Aorta (tissue), 5 donors: Measurements from ENCODE around the gene TEX2. TPM values are rescaled to one million over a fixed set of nuclear protein-coding genes. Genes with fewer than 3 reads are reported as not detected.

Source experiments
- ATAC-seq: fragments of 200-7000 bp; cut with Tn5 transposase; one replicate; pipeline ENCODE4 v1.9.1; 2022; ENCODE audit warnings: moderate library complexity; ENCODE audit not compliant: low FRiP score
- DNase-seq, 2 donors: peaks; one replicate each; pipeline ENCODE4 v3.0.0-alpha.2; 2020
- H3K27ac ChIP-seq, 2 donors: one replicate each; pipeline ENCODE4 v1.5.1; 2013; ENCODE audit warnings: low read length in 2 of 2, mild to moderate bottlenecking in 2 of 2, moderate library complexity in 2 of 2, control low read depth in 1 of 2, inconsistent platforms in 1 of 2, low read depth in 1 of 2
- H3K27me3 ChIP-seq, 2 donors: one replicate each; pipeline ENCODE4 v1.6.1; 2013; ENCODE audit warnings: control low read depth in 1 of 2, low read length in 1 of 2, mild to moderate bottlenecking in 1 of 2, moderate library complexity in 1 of 2; ENCODE audit not compliant: insufficient read depth in 2 of 2, control insufficient read depth in 1 of 2
- H3K36me3 ChIP-seq, 2 donors: one replicate each; pipeline ENCODE4 v1.6.1; 2013; ENCODE audit warnings: control low read depth in 1 of 2, low read length in 1 of 2, mild to moderate bottlenecking in 1 of 2; ENCODE audit not compliant: insufficient read depth in 2 of 2, control insufficient read depth in 1 of 2
- H3K4me1 ChIP-seq, 2 donors: one replicate each; pipeline ENCODE4 v1.6.1; 2013; ENCODE audit warnings: low read length in 2 of 2, control low read depth in 1 of 2, mild to moderate bottlenecking in 1 of 2, moderate library complexity in 1 of 2; ENCODE audit not compliant: insufficient read depth in 2 of 2, control insufficient read depth in 1 of 2
- H3K4me3 ChIP-seq, 2 donors: one replicate each; pipeline ENCODE4 v1.5.1; 2013; ENCODE audit warnings: low read length in 2 of 2, control low read depth in 1 of 2, mild to moderate bottlenecking in 1 of 2
- H3K9me3 ChIP-seq: one replicate; pipeline ENCODE4 v1.6.1; 2013; ENCODE audit warnings: mild to moderate bottlenecking, low read length; ENCODE audit not compliant: control insufficient read depth
- WGBS, 2 donors: extraction: QIAGEN DNeasy Blood & Tissue Kit; methylation state at CpG; one replicate each; pipeline ENCODE4 v1.1.7; 2013; 5-methylcytosine and 5-hydroxymethylcytosine counted together
- intact Hi-C, 2 donors: fragments of 100-400 bp; cut with DNase I; formaldehyde crosslinking; loops; one replicate each; pipeline versions ENCODE4 v1.14.2 to v1.15.0; 2022
- polyA plus RNA-seq, 2 donors: library from polyadenylated mRNA; stranded (reverse); fragments of 200-250 nt; gene quantifications; one replicate each; pipeline ENCODE4 v1.2.3, GENCODE V29; 2013
- total RNA-seq, 2 donors: library from RNA; stranded (reverse); fragmentation: NEBNext Ultra II Directional; extraction: Animal tissue kit (Norgen Biotek cat#: 25700); gene quantifications; one replicate each; pipeline ENCODE4 v1.2.1, GENCODE V29; 2021
- donor health status: healthy with polysubstance abuse.
- donor health status: Bipolar disorder and iron deficiency.
- donor health status: DM: no; HTN: no; CAD: no.
- donor health status: DM: no; HTN: no; CAD: no.
- donor health status: DM: yes; HTN: yes; CAD: no.

TEX2 gene
- total and polyA plus RNA-seq, 4 donors: 10.9 to 29.4 (median 24.2) TPM

DNA sequence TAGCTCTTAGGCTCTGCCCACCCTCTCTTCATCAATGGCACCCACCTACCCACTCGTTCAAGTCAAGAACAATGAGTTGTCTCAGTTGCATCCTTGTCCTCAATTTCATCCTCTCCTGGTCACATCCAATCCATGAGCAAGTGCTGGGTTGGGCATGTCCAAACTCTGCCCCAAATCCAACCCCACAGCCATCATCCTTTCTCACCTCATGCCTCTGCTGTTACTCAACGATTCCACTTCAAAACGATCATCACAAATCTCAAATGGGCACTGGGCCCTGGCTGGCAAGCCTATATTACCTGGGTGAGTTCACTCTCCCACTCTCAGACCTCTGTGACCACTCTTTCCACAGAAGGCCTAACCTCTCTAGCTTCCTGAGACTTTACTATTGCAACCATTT lies 12.0 kb upstream of the TEX2 start:
- Histone ChIP-seq H3K27me3 (no peaks in the 10 kb centered on the region), H3K36me3 (no peaks in the 10 kb centered on the region), H3K9me3 (peaks cover 3% of the 10 kb centered on the region), H3K27ac (no peak overlapping the region), H3K4me1 (no peaks in the 10 kb centered on the region), H3K4me3 (no peak overlapping the region)
- ATAC-seq: no peak
- DNase-seq: no peak
- WGBS, 2 donors: 82 to 84% methylated on average over 3 of the region's 3 CpGs
- intact Hi-C loops: no loop called here

DNA sequence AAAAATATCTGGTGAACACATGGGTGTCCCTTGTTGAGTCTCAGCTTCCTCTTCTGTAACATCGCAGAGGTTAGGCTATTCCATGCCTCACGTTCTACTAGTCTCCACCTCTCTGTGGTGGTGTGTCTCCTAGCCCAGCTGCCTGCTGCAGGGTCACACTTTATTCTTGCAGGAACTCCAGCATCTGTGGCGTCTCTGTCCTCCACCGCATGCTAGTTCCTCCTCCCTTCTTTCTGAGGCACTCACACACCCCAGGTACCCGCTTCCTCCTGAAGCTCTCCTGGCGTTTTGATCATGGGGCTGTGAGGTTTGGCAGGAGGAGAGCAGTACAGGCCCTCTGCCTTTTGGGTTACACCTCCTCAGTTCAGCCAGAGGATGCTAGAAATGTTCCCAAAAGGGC lies 9.9 kb upstream of the TEX2 start:
- intact Hi-C loops: no loop called here
- ATAC-seq: no peak
- 87 to 91% methylated on average over 6 of the region's 6 CpGs for WGBS, 2 donors

DNA sequence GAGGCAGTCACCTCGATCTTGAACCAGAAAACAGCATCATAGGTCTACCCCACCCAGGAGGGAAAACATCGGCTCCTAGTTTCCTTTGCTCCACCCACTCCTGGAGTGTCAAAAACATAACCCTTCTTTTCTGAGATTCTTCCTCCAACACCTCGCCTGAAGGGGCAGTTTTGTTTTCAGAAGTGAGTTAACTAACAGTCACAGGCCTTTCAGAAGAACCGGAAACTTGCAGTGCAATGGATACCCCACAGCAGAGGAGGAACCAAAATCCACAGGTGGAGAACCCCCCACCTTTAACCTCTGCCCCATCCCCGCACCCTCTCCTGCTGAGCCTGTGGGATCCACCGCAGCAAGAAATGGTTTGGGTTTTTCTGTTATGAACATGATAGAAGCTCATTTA lies 7.8 kb upstream of the TEX2 start:
- Histone ChIP-seq H3K9me3 (peaks cover 3% of the 10 kb centered on the region), H3K36me3 (no peaks in the 10 kb centered on the region), H3K27ac (no peak overlapping the region), H3K4me1 (no peaks in the 10 kb centered on the region), H3K27me3 (no peaks in the 10 kb centered on the region), H3K4me3 (no peak overlapping the region)
- intact Hi-C loops: no loop called here
- 79 to 81% methylated on average over 6 of the region's 6 CpGs for WGBS, 2 donors
- DNase-seq (no peak), ATAC-seq (no peak)

More for the DNA sequence above, 9.9 kb upstream of the TEX2 start:
- H3K4me3 ChIP-seq: no peak overlapping the region
- H3K9me3 ChIP-seq: peaks cover 3% of the 10 kb centered on the region
- H3K27me3 ChIP-seq: no peaks in the 10 kb centered on the region
- no peaks in the 10 kb centered on the region for H3K4me1 ChIP-seq
- DNase-seq: no peak
- no peaks in the 10 kb centered on the region for H3K36me3 ChIP-seq
- H3K27ac ChIP-seq: no peak overlapping the region

DNA sequence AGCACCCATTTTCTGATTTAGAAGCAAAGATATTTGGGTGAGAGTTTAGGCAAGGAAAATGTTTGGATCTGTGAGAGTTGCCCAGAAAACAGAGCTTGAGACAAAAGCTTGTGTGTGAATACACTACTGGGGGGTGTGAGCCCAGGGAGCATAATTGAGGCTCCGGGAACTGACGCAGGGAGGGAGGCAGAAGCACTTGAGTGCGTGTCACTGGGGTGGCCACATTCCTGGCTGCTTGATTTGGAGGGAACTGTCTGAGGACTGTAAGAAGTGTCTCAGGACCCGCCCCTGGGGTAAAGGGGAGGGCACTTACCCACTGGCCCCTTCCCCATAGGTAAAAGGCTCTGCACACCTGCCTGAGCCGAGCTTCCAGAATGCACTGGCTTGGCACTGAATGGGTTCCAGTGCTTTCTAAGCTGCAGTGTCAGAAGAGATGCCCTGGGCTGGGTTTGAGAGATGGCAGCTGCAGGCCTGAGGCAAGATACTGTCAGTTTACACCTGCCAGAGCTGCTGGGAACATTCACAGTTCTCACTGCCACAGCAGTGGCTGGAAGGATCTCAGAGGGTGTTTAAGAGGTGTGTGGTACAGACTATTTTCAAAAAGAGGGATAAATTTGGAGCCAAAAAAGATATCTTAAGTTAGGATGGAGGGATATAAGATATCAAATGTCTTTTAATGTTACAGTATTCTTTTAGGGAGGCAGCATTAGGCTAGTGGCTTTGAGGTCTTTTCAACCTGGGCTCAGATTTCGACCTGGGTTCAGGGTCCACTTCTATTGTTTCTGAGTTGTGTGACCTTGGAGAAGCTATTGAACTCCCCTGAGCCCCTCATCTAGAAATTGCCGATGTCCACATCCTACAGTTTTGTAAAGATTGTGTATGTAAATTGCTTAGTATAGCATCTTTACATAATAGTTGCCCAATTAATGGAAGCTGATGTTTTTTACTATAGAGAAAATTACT lies 6.9 kb upstream of the TEX2 start:
- H3K4me1 ChIP-seq: no peaks in the 10 kb centered on the region
- no peak overlapping the region for H3K27ac ChIP-seq
- no peaks in the 10 kb centered on the region for H3K27me3 ChIP-seq
- peaks cover 3% of the 10 kb centered on the region for H3K9me3 ChIP-seq
- DNase-seq: no peak
- no peak overlapping the region for H3K4me3 ChIP-seq
- ATAC-seq: no peak
- H3K36me3 ChIP-seq: no peaks in the 10 kb centered on the region
- intact Hi-C loops: loop anchor here in 1 of 2 donors (10.0 kb wide), 1 partner anchor 95 kb away; no protein-coding TSS in a partner anchor
- WGBS, 2 donors: 80 to 81% methylated on average over 7 of the region's 7 CpGs

DNA sequence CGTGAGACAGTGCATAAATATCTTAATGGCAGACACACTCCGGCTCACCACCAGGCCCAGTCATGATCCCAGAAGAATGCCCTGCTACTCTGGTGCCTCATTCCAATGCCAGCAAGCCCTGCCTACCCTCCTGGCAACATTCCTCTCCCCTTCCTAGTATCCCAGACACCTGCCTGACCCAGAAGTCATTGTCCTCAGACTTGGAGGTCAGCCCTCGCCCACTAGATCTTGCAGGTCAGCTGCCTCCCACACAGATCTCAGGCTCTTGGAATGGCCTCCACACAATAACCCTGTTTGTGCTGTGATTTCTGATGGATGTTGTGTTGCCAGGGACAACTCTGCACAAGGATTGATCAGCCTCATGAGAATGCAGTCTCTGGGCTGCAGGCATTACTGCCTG lies 1.8 kb upstream of the TEX2 start:
- DNase-seq (no peak), ATAC-seq (no peak)
- Histone ChIP-seq H3K4me3 (no peak overlapping the region), H3K36me3 (no peaks in the 10 kb centered on the region), H3K27me3 (no peaks in the 10 kb centered on the region), H3K9me3 (no peaks in the 10 kb centered on the region), H3K4me1 (peaks cover 0 to 1% of the 10 kb centered on the region in 2 donors), H3K27ac (no peak overlapping the region)
- 74 to 75% methylated on average over 3 of the region's 3 CpGs for WGBS, 2 donors
- intact Hi-C loops: loop anchor here (5.0 to 10.0 kb wide), 3 partner anchors 88 to 118 kb away; no protein-coding TSS in a partner anchor

DNA sequence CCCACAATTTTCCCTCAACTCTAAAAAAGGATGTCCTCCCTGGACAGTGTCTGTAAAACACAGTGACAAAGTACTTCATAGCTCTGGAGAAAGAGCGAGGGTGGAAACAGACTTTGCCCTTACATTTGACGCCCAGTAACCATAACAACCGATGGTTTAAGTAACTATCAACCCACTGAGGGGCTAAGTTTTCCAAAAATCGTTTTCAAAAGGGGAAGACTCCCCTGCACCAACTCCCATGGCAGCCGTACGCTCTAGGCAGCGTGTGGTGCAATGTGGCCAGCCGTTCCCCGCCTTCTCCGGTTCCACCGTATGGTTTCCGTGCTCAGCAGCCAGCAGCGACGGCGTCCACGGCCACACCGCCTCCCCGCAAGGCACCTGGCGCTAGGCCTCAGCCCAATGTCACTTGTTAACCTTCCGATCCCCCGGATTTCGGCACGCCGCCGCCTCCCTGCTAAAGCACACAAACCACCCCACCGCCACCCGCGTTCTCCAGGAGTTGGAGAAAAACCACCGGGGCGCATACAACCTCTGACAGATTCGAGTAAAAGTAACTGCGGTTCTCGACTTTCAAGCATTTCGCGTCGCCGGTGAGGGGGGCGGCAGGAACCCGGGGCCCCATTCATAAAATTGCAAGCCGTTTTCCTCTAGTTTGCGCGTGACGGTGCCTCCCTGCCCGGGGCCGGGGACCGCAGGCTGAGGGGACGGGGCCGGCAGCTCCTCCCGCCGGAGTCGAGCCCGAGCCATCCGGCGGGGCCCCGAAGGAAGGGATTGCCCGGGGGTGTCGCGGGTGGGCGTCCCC lies 661 bp downstream of the TEX2 start:
- no peaks in the 10 kb centered on the region for H3K9me3 ChIP-seq
- H3K4me3 ChIP-seq: peak overlapping the region; percentile 82 to 92
- no peaks in the 10 kb centered on the region for H3K27me3 ChIP-seq
- intact Hi-C loops: loop anchor here (2.0 to 10.0 kb wide), 4 partner anchors 85 to 116 kb away; no protein-coding TSS in a partner anchor
- peak overlapping the region in 1 of 2 donors; percentile 76 for H3K27ac ChIP-seq
- H3K4me1 ChIP-seq: peaks cover 0 to 3% of the 10 kb centered on the region in 2 donors
- ATAC-seq (peak; percentile 67), DNase-seq (peak; percentile 69 to 85)
- H3K36me3 ChIP-seq: no peaks in the 10 kb centered on the region
- WGBS, 2 donors: 0 to 1% methylated on average over 59 of the region's 59 CpGs

DNA sequence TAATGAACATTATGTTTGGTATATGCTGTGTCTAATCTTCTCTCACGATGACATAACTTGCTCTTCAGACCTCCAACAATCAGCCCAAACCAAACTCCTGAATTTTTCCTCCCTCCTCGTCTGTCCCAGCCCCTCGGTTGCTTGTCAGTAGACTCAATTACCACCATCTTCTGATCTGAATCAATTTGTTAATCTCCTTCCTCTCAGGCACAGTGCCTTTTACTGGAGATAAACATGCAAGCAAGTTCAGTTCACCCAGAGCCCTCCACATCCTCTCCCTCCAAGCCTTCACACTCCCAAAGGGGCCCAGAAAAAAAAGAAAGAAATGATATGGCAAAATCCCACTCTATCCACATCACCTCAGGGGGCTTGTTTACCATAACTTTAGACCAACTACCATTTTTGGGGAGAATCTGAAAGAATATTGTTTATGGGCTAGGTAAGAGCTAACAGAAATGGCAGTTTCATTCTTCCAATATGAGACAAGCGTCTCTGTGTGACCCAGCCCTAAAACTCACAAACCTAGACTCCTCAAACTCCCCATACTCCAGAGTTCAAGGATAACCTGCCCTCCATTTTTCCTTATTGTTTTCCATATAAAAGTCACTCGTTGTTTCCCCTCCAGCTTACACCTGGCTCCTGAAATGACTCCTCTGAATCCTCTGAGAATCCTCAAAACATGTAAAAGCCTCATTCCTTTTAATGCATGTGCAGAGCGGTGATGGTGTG lies 1.5 kb downstream of the TEX2 start:
- H3K27ac ChIP-seq: peak overlapping the region in 1 of 2 donors; percentile 76
- no peaks in the 10 kb centered on the region for H3K9me3 ChIP-seq
- peaks cover 0 to 3% of the 10 kb centered on the region in 2 donors for H3K4me1 ChIP-seq
- no peaks in the 10 kb centered on the region for H3K36me3 ChIP-seq
- DNase-seq (no peak), ATAC-seq (no peak)
- 53 to 59% methylated on average over 6 of the region's 6 CpGs for WGBS, 2 donors
- no peaks in the 10 kb centered on the region for H3K27me3 ChIP-seq
- intact Hi-C loops: loop anchor here (2.0 to 10.0 kb wide), 4 partner anchors 84 to 115 kb away; no protein-coding TSS in a partner anchor
- peak overlapping the region; percentile 11 to 92 for H3K4me3 ChIP-seq

DNA sequence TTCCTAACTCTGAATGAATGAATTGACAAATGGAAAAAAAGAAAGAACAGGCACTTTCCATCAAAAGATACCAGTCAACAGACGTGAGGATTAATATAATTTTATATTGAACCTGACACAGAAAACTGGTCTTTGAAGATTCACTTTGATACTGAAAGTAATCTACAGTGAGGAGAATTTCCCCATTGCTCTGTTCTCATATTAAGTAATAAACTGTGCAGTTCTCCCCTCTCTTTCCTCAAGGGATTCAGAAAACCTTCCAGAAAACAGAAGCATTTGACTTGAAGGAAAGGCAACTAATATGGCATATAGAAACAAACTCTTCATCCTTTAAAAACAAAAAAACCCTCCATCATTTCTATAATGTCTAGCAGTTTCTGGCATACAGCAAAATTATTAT lies 2.2 kb downstream of the TEX2 start:
- Histone ChIP-seq H3K27ac (no peak overlapping the region), H3K4me1 (peaks cover 0 to 3% of the 10 kb centered on the region in 2 donors), H3K9me3 (no peaks in the 10 kb centered on the region), H3K4me3 (no peak overlapping the region), H3K27me3 (no peaks in the 10 kb centered on the region), H3K36me3 (no peaks in the 10 kb centered on the region)
- DNase-seq (no peak), ATAC-seq (no peak)
- 41 to 51% methylated on average over 1 of the region's 1 CpG for WGBS, 2 donors
- intact Hi-C loops: loop anchor here (5.0 to 10.0 kb wide), 3 partner anchors 84 to 114 kb away; no protein-coding TSS in a partner anchor
